BJ (cell line): ENCODE results near the gene PARP8. TPM values are rescaled to one million over a fixed set of nuclear protein-coding genes. Genes with fewer than 3 reads are reported as not detected.

Experiments used
- CTCF ChIA-PET: fragments of 350-600 bp; formaldehyde crosslinking; extraction: SDS; loops from one replicate; lab custom pipeline; 2021; ENCODE audit warnings: antibody characterized with exemption, inconsistent platforms; lab: Yijun Ruan, JAX
- POLR2A ChIA-PET: fragments of 300-600 bp; sonication (Branson Sonifier 250); formaldehyde crosslinking; extraction: SDS; loops from one replicate; lab custom pipeline; 2021; ENCODE audit warnings: antibody characterized with exemption; lab: Charles Lee
- DNase-seq: peaks from one replicate; pipeline ENCODE4 v3.0.0-alpha.2; 2011; ENCODE audit warnings: low read depth
- H3K27me3 ChIP-seq: 2 replicates; pipeline ENCODE4 v1.6.0; 2011; ENCODE audit warnings: low read length; ENCODE audit not compliant: control insufficient read depth, insufficient read depth
- H3K36me3 ChIP-seq: 2 replicates; pipeline ENCODE4 v1.5.1; 2011; ENCODE audit warnings: low read length; ENCODE audit not compliant: control insufficient read depth, insufficient read depth
- H3K4me3 ChIP-seq: 2 replicates; pipeline ENCODE4 v1.5.1; 2011; ENCODE audit warnings: low read depth, mild to moderate bottlenecking, control low read depth, low read length
- CTCF ChIP-seq: IDR thresholded peaks from 2 replicates; pipeline ENCODE4 v1.5.1; 2011; ENCODE audit warnings: low read depth, mild to moderate bottlenecking, control low read depth, inconsistent platforms, low read length, moderate library complexity; ENCODE audit not compliant: insufficient read depth
- polyA plus RNA-seq: library from polyadenylated mRNA; depleted of rRNA; stranded (reverse); fragments of >200 nt; gene quantifications from 2 replicates; pipeline ENCODE4 v1.2.3, GENCODE V29; 2011

Gene PARP8
- polyA plus RNA-seq, 1 experiment: 5.0 TPM

- ChIA-PET CTCF (no interaction called here), POLR2A (no interaction called here)
- Histone ChIP-seq H3K36me3 (no peaks in the 10 kb centered on the region), H3K27me3 (no peaks in the 10 kb centered on the region), H3K4me3 (no peak overlapping the region)
- DNase-seq: no peak
- no peak for TF ChIP-seq CTCF
These were observed 72.4 kb downstream of the PARP8 start for GRCh38 chr5:50738864-50739263.

- Histone ChIP-seq H3K36me3 (no peaks in the 10 kb centered on the region), H3K27me3 (no peaks in the 10 kb centered on the region), H3K4me3 (no peak overlapping the region)
- TF ChIP-seq CTCF: no peak
- ChIA-PET POLR2A (no interaction called here), CTCF (no interaction called here)
- DNase-seq: no peak
These were observed 74.4 kb downstream of the PARP8 start for GRCh38 chr5:50740832-50741231.

GRCh38 chr5:50744776-50745175 is 78.3 kb downstream of the PARP8 start:
- peak; percentile 16 for DNase-seq
- ChIA-PET POLR2A (interaction anchor here (0.6 kb wide), 1 partner anchor 9 kb away, joined by 3 read pairs; no protein-coding TSS in a partner anchor), CTCF (interaction anchor here (0.9 kb wide), 1 partner anchor 52 kb away, joined by 3 read pairs; no protein-coding TSS in a partner anchor)
- no peaks in the 10 kb centered on the region for H3K27me3 ChIP-seq
- H3K4me3 ChIP-seq: peak overlapping the region; percentile 23
- no peak for TF ChIP-seq CTCF
- H3K36me3 ChIP-seq: no peaks in the 10 kb centered on the region

GRCh38 chr5:50745221-50745910 is 78.9 kb downstream of the PARP8 start:
- DNase-seq: no peak
- no peaks in the 10 kb centered on the region for H3K36me3 ChIP-seq
- H3K4me3 ChIP-seq: no peak overlapping the region
- CTCF ChIA-PET: interaction anchor here (0.7 to 1.4 kb wide), 3 partner anchors 10 to 52 kb away, joined by 3 to 6 read pairs (median 3); no protein-coding TSS in a partner anchor
- POLR2A ChIA-PET: no interaction called here
- no peaks in the 10 kb centered on the region for H3K27me3 ChIP-seq
- TF ChIP-seq CTCF: no peak

GRCh38 chr5:50749181-50749580 is 82.7 kb downstream of the PARP8 start:
- Histone ChIP-seq H3K36me3 (no peaks in the 10 kb centered on the region), H3K27me3 (no peaks in the 10 kb centered on the region), H3K4me3 (no peak overlapping the region)
- no peak for TF ChIP-seq CTCF
- POLR2A ChIA-PET: no interaction called here
- DNase-seq: no peak
- CTCF ChIA-PET: interaction anchor here (1.0 kb wide), 1 partner anchor 33 kb away, joined by 3 read pairs; no protein-coding TSS in a partner anchor
